ENCODE measurements around the gene FAT4.

- no peak for TF ChIP-seq CTCF (conservative IDR thresholded peaks at IDR 0.05; ENCODE audit: low read depth, low read length)
- TF ChIP-seq RAD21 (IDR thresholded peaks at IDR 0.05; ENCODE audit: low read length): no peak
- no peak for TF ChIP-seq RCOR1 (IDR thresholded peaks at IDR 0.05; ENCODE audit: insufficient replicate concordance, low read length)
- no peak for TF ChIP-seq POLR2A (IDR thresholded peaks at IDR 0.05; ENCODE audit: low read depth, low read length)
- no peak for TF ChIP-seq MAFK (IDR thresholded peaks at IDR 0.05; ENCODE audit: low read depth, low read length)
- no peak for TF ChIP-seq MAZ (IDR thresholded peaks at IDR 0.05; ENCODE audit: borderline replicate concordance, low read depth, low read length)
- no peak for TF ChIP-seq RFX5 (IDR thresholded peaks at IDR 0.05; ENCODE audit: low read depth, low read length)
- TF ChIP-seq FOS (IDR thresholded peaks at IDR 0.05; ENCODE audit: low read depth, low read length): no peak
Measured at GRCh38 chr4:125352521-125352920, 37.8 kb downstream of the FAT4 start.
